SH-SY5Y (cell line): Measurements from ENCODE around the gene B3GALT5.

ENCODE experiments used
- GATA2 ChIP-seq: IDR thresholded peaks from 2 replicates; pipeline ENCODE4 v1.6.1; 2011; ENCODE audit warnings: mild to moderate bottlenecking, low read depth, low read length
- GATA3 ChIP-seq: IDR thresholded peaks from 2 replicates; pipeline ENCODE4 v1.6.1; 2011; ENCODE audit warnings: low read depth, mild to moderate bottlenecking, low read length, moderate library complexity

B3GALT5 gene

DNA sequence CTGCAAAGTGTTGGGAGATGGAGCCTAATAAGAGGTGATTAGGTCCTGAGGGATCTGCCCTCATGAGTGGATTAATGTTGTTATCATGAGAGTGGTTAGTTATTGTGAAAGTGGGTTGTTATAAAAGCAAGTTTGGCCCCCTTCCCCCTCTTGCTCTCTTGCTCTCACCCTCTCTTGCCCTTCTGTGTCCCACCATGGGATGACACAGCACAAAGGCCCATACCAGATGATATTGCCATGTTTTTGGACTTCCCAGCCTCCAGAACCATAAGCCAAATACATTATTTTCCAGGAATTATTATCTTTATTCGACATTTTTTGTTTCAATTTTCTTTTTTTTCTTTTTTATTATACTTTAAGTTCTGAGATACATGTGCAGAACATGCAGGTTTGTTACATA lies 90.8 kb downstream of the B3GALT5 start:
- TF ChIP-seq GATA2: no peak
- TF ChIP-seq GATA3: no peak

- TF ChIP-seq GATA3: no peak
- TF ChIP-seq GATA2: no peak
Measured at GRCh38 chr21:39705849-39706248, 93.1 kb downstream of the B3GALT5 start.

- TF ChIP-seq GATA2 (no peak), GATA3 (no peak)
Measured at GRCh38 chr21:39707316-39707715, 94.6 kb downstream of the B3GALT5 start.

DNA sequence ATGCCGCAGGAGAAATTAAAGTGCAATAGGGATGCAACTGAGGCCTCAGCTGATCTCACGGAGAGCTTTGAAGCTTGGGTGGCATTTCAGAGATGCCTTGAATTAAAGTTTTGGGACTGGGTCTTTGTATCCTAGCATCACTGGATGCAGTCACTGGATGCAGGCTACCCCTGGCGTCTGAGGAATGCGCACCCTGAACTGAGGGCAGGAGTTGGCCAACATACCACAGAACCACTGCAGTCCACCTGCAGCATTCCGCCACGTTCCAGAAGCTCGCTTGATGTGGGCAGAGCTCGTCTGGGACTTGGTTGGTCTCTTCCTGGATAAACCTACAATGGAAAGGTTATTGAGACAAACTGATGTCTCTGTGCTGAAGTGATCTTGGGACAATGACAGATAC lies 98.1 kb downstream of the B3GALT5 start:
- TF ChIP-seq GATA3: no peak
- no peak for TF ChIP-seq GATA2

- no peak for TF ChIP-seq GATA2
- TF ChIP-seq GATA3: no peak
Measured at GRCh38 chr21:39712273-39712672, 99.5 kb downstream of the B3GALT5 start.

DNA sequence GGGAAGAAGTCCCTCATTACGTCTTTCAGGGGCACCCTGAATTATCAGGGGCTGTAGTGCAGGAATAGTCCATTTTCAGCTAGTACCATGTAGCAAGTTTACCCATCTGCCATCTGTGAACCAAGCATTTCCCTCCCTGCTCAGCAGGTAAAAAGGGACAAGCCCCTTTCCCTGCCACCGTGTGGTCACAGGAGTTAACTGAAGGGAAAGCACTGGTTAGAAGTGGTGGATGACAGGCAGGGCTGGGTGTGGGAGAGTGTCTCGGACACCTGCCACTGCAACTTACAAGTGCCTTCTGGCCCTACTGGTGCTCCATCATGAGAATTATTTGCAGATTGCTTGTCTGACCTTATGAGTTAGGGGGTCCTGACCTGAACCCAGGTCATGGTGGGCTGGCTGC lies 100.2 kb downstream of the B3GALT5 start:
- TF ChIP-seq GATA3 (no peak), GATA2 (no peak)

DNA sequence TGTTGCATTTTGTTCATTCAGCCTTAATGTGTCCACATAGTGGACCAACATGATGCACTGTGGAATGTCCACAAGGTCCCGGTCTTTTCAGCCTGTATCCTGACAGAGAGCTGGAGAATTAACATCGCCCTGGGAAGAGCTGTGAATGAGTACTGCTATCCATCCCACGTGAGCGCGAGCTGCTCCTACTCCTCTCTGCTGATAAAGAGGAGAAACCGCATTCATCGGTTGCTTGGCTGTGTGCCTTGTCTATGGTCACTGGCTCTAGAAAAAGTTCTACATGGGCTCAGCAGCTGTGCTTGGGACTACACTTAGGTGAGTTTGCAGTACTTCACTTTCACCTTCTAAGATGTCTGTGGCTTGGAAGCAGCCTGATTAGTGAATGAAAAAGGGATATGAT lies 101.2 kb downstream of the B3GALT5 start:
- TF ChIP-seq GATA2 (no peak), GATA3 (no peak)

- TF ChIP-seq GATA3 (no peak), GATA2 (no peak)
Measured at GRCh38 chr21:39714331-39714730, 101.6 kb downstream of the B3GALT5 start.

GRCh38 chr21:39715804-39716397 lies 103.2 kb downstream of the B3GALT5 start:
- no peak for TF ChIP-seq GATA3
- TF ChIP-seq GATA2: no peak

DNA sequence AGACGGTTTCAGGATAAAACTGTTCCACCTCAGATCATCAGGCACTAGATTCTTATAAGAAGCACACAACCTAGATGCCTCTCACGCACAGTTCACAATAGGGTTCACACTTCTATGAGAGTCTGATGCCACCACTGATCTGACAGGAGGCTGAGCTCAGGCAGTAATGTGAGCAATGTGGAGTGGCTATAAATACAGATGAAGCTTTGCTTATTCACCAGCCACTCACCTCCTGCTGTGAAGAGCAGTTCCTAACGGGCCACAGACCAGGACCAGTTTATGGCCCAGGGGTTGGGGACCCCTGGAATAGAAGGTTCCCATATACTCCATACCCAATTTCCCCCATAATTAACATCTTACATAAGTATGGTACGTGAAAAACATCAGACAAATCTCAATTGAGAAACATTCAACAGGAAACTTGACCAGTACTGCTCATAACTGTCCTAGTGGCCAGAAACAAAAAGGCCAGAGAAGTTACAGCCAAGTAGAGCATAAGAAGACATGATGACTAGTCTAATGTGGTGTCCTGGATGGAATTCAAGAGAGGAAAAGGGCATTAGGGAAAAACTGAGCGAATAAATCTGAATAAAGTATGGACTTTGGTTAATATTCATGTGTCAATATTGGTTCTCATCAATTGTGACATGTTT lies 107.5 kb downstream of the B3GALT5 start:
- TF ChIP-seq GATA2 (no peak), GATA3 (no peak)

GRCh38 chr21:39721885-39722284 lies 109.1 kb downstream of the B3GALT5 start:
- TF ChIP-seq GATA2: no peak
- no peak for TF ChIP-seq GATA3
